Measurements from ENCODE around the gene ADCY7. TPM values are rescaled to one million over a fixed set of nuclear protein-coding genes. Genes with fewer than 3 reads are reported as not detected.

Gene ADCY7
- total RNA-seq, 1 experiment from 2014 or later, result 4.0 TPM

DNA sequence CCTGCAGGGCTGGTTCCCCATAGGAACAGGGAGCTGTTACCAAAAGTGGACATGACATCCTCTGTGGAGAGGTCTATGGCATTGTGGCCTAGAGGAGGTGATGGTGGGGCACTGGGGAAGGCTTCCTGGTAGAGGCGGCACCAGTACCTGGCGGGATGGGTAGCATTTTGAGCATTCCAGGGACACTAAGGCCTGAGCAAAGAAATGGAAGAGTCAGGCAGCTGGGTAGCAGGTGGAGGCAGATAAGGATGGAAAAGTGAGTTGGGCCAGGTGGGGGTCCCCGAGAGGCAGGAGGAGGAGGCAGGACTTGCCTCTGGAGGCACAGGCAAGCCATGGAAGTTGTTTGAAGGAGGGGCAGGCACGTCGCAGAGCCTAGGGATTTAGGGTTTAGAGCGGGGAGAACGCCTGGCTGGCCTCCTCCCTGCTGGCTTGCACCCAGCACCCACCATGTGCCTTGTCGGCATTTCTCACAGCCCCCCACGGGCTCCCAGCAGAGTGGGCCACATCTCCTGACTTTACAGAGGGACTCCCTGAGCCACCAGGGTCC, 5.1 kb upstream of the ADCY7 start:
- Histone ChIP-seq H3K9me3 (ENCODE audit: control insufficient read depth, low read depth, low read length) (no peaks in the 10 kb centered on the region), H3K79me2 (ENCODE audit: insufficient read depth, low read length) (no peaks in the 10 kb centered on the region), H3K18ac (ENCODE audit: insufficient read length, low read depth, low read length) (no peak overlapping the region), H4K20me1 (ENCODE audit: control insufficient read depth, insufficient read depth, insufficient read length) (no peaks in the 10 kb centered on the region), H3K14ac (ENCODE audit: insufficient read depth, low read length) (no peak overlapping the region; the same call in 1 of the 2 replicates), H4K5ac (ENCODE audit: insufficient read length, low read depth, low read length) (no peak overlapping the region), H2AFZ (ENCODE audit: low read length) (no peak overlapping the region), H3K79me1 (ENCODE audit: insufficient read depth, low read depth, low read length, poor library complexity, severe bottlenecking) (no peaks in the 10 kb centered on the region), H3K9ac (ENCODE audit: extremely low read depth, insufficient read length, low read length) (no peak overlapping the region), H3K4me1 (ENCODE audit: insufficient read depth, low read length) (no peaks in the 10 kb centered on the region; the same call in 1 of the 2 replicates), H2BK20ac (ENCODE audit: low read depth, low read length, poor library complexity, severe bottlenecking) (no peak overlapping the region), H3K23ac (ENCODE audit: insufficient read length, low read depth, low read length) (no peak overlapping the region), H2AK5ac (ENCODE audit: insufficient read length, low read length) (no peak overlapping the region), H3K27me3 (ENCODE audit: insufficient read depth, low read length) (no peaks in the 10 kb centered on the region), H2BK5ac (ENCODE audit: insufficient read length, low read length) (no peak overlapping the region), H2BK12ac (ENCODE audit: insufficient read length, low read depth, low read length) (no peak overlapping the region), H3K27ac (ENCODE audit: insufficient read length, low read depth, low read length) (no peak overlapping the region), H4K8ac (replicated peaks; ENCODE audit: insufficient read length, low read depth, low read length) (no peak overlapping the region), H2BK15ac (ENCODE audit: low read depth, low read length) (no peak overlapping the region), H4K91ac (ENCODE audit: insufficient read length, low read depth, low read length) (no peak overlapping the region), H3K23me2 (ENCODE audit: insufficient read length, low read depth, low read length, poor library complexity, severe bottlenecking) (no peaks in the 10 kb centered on the region), H3T11ph (ENCODE audit: low read length) (no peak overlapping the region), H2BK120ac (ENCODE audit: low read depth, low read length, poor library complexity, severe bottlenecking) (no peak overlapping the region), H3K56ac (ENCODE audit: insufficient read length, low read depth, low read length) (no peak overlapping the region), H3K4ac (ENCODE audit: low read depth, low read length) (no peak overlapping the region), H3K4me2 (ENCODE audit: insufficient read depth, insufficient read length, low read length) (no peak overlapping the region)
- Mint-ChIP-seq H3K27ac (peak overlapping the region in 1 of 3 experiments; percentile 18; a peak in 2 of 7 replicates), H3K27me3 (ENCODE audit: low read depth) (peaks cover 3% of the 10 kb centered on the region; the same call in 1 of the 2 replicates), H3K36me3 (ENCODE audit: insufficient read depth in 1 of 3, low read depth in 3 of 3) (no peaks in the 10 kb centered on the region), H3K4me1 (peaks cover 11 to 27% of the 10 kb centered on the region in 2 experiments), H3K4me3 (no peak overlapping the region), H3K9me3 (peaks cover 0 to 2% of the 10 kb centered on the region in 2 experiments; a peak in 1 of 5 replicates)
- WGBS (ENCODE audit: extremely low coverage, insufficient read length, low lambda C conversion rate), result no CpG with 5 or more reads among the region's 9 CpGs
- no peak for DNase-seq
- TF ChIP-seq, protein P1, sequence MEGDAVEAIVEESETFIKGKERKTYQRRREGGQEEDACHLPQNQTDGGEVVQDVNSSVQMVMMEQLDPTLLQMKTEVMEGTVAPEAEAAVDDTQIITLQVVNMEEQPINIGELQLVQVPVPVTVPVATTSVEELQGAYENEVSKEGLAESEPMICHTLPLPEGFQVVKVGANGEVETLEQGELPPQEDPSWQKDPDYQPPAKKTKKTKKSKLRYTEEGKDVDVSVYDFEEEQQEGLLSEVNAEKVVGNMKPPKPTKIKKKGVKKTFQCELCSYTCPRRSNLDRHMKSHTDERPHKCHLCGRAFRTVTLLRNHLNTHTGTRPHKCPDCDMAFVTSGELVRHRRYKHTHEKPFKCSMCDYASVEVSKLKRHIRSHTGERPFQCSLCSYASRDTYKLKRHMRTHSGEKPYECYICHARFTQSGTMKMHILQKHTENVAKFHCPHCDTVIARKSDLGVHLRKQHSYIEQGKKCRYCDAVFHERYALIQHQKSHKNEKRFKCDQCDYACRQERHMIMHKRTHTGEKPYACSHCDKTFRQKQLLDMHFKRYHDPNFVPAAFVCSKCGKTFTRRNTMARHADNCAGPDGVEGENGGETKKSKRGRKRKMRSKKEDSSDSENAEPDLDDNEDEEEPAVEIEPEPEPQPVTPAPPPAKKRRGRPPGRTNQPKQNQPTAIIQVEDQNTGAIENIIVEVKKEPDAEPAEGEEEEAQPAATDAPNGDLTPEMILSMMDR (conservative IDR thresholded peaks at IDR 0.05), result no peak

All from H9 (cell line).